Liver (tissue), 3 donors: Measurements from ENCODE around the gene SEC11C.

ENCODE experiments used
- CTCF ChIP-seq: fragments of 150-350 bp; IDR thresholded peaks from 2 replicates; pipeline ENCODE4 v1.5.1; 2017; ENCODE audit warnings: improper control_type of control experiment, low read depth, low read length; ENCODE audit not compliant: missing input control
- EGR1 ChIP-seq, 2 donors: IDR thresholded peaks; 2 replicates each; pipeline ENCODE4 v1.6.1; 2016 to 2018; ENCODE audit warnings: antibody characterized with exemption in 2 of 2, low read depth in 2 of 2
- RAD21 ChIP-seq, 2 donors: IDR thresholded peaks; 2 replicates each; pipeline ENCODE4 v1.6.1; 2016; ENCODE audit warnings: antibody characterized with exemption in 2 of 2, mild to moderate bottlenecking in 2 of 2
- TAF1 ChIP-seq: conservative IDR thresholded peaks from 2 replicates; pipeline ENCODE4 v1.6.1; 2016; ENCODE audit warnings: antibody characterized with exemption, mild to moderate bottlenecking
- TF ChIP-seq, protein P1 (sequence below): IDR thresholded peaks from 2 replicates; pipeline ENCODE4 v1.6.1; 2016; ENCODE audit warnings: antibody characterized with exemption
- donor health status: healthy.
- donor health status: healthy.

DNA sequence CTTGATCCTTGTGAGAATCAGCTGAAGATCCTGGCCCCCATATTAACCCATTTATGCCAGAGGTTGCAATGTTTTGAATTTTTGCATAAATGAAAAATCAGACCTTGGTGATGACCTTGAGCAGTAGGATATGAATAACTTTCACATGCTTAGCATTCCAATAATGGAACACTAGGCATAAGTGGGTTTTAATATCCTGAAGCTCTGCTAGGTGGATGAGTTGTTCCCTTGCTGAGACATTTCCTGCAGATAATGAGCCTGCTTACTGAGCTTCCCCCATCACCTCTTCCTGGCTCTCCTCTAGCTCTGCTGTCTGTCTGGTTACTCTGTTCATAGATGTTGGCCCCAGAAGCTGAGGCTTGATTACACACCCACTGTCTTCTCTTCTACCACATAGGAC is 25.5 kb upstream of the SEC11C start:
- TF ChIP-seq EGR1 (IDR thresholded peaks at IDR 0.05; ENCODE audit: low read depth in 2 of 2), result no peak
- no peak for TF ChIP-seq TAF1
- TF ChIP-seq CTCF, result no peak
- TF ChIP-seq, protein P1, sequence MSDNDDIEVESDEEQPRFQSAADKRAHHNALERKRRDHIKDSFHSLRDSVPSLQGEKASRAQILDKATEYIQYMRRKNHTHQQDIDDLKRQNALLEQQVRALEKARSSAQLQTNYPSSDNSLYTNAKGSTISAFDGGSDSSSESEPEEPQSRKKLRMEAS, result no peak
- no peak for TF ChIP-seq RAD21 (IDR thresholded peaks at IDR 0.05)
